HepG2 (cell line): ENCODE results near the gene SPECC1L.

ENCODE experiments used
- CREM ChIP-seq, 2 experiments: sonication (generic) in 1 of 2; formaldehyde crosslinking in 1 of 2; IDR thresholded peaks; 2 replicates each; pipeline versions ENCODE4 v1.4.0 to v1.6.1; 2016 to 2020; ENCODE audit warnings: antibody characterized with exemption in 1 of 2, mild to moderate bottlenecking in 1 of 2, missing genetic modification reagents in 1 of 2
- FOXA1 ChIP-seq, 2 experiments: fragments of 450-650 bp in 1 of 2; sonication (generic) in 1 of 2; formaldehyde crosslinking in 1 of 2; IDR thresholded peaks; 2 replicates each; pipeline versions ENCODE4 v1.4.0 to v1.6.1; 2016 to 2020; ENCODE audit warnings: missing genetic modification reagents in 1 of 2
- PCBP2 ChIP-seq: fragments of 200-400 bp; formaldehyde crosslinking; optimal IDR thresholded peaks from 2 replicates; pipeline ENCODE3; 2018; ENCODE audit warnings: low read length, low read depth; ENCODE audit not compliant: poor library complexity, severe bottlenecking
- TF ChIP-seq, protein P1 (sequence below): sonication (generic); formaldehyde crosslinking; IDR thresholded peaks from 2 replicates; pipeline ENCODE4 v1.4.0; 2020; ENCODE audit warnings: missing genetic modification reagents

GRCh38 chr22:24450610-24451009, 180.0 kb downstream of the SPECC1L start:
- no peak for TF ChIP-seq PCBP2
- TF ChIP-seq CREM (IDR thresholded peaks at IDR 0.05), result no peak
- TF ChIP-seq CREM (CRISPR knock-in tag; IDR thresholded peaks at IDR 0.05), result no peak
- no peak for TF ChIP-seq FOXA1 (IDR thresholded peaks at IDR 0.05)
- TF ChIP-seq FOXA1 (CRISPR knock-in tag; IDR thresholded peaks at IDR 0.05), result no peak
- TF ChIP-seq, protein P1, sequence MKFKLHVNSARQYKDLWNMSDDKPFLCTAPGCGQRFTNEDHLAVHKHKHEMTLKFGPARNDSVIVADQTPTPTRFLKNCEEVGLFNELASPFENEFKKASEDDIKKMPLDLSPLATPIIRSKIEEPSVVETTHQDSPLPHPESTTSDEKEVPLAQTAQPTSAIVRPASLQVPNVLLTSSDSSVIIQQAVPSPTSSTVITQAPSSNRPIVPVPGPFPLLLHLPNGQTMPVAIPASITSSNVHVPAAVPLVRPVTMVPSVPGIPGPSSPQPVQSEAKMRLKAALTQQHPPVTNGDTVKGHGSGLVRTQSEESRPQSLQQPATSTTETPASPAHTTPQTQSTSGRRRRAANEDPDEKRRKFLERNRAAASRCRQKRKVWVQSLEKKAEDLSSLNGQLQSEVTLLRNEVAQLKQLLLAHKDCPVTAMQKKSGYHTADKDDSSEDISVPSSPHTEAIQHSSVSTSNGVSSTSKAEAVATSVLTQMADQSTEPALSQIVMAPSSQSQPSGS (CRISPR knock-in tag), result no peak
